HCT116 (cell line): ENCODE measurements around the gene MPPED1. TPM values are rescaled to one million over a fixed set of nuclear protein-coding genes. Genes with fewer than 3 reads are reported as not detected.

Experiments
- ATAC-seq: fragments of 200-7000 bp; cut with Tn5 transposase; 2 replicates; pipeline ENCODE4 v1.9.1; 2020; ENCODE audit warnings: mild to moderate bottlenecking, moderate library complexity
- BruUV-seq: library from RNA; stranded (reverse); fragments of 400-500 nt; replicated peaks from 2 replicates; lab custom pipeline; 2021; lab: Mats Ljungman, UMichigan
- CTCF ChIA-PET: fragments of 300-600 bp; sonication (Branson Sonifier 250); formaldehyde crosslinking; loops from one replicate; lab custom pipeline; 2021; ENCODE audit warnings: antibody characterized with exemption; lab: Charles Lee
- POLR2A ChIA-PET: fragments of 300-600, 350-600 bp; sonication (Branson Sonifier 250); formaldehyde crosslinking; loops from one replicate; lab custom pipeline; 2021; ENCODE audit warnings: antibody characterized with exemption; lab: Charles Lee
- RAD21 ChIA-PET, 2 experiments: fragments of 300-600 bp; sonication (Branson Sonifier 250); formaldehyde crosslinking; loops; one replicate each; lab custom pipeline; 2023; ENCODE audit warnings: low total read pairs in 2 of 2; ENCODE audit not compliant: uncharacterized antibody in 2 of 2, unreplicated experiment in 2 of 2, low non-redundant PET in 1 of 2; lab: Charles Lee
- DNase-seq: peaks from one replicate; pipeline ENCODE4 v3.0.0-alpha.2; 2010; ENCODE audit warnings: low read depth, low spot score
- H2AFZ ChIP-seq: fragments of 200-600 bp; shearing (Covaris generic), sonication (generic); 2 replicates; pipeline ENCODE4 v1.6.1; 2017; ENCODE audit warnings: low read depth, mixed run types, mixed read lengths, antibody characterized with exemption, low read length; ENCODE audit not compliant: poor library complexity, severe bottlenecking
- H3K27ac ChIP-seq: 2 replicates; pipeline ENCODE4 v1.5.1; 2012; ENCODE audit warnings: low read depth, low read length
- H3K27me3 ChIP-seq: fragments of 200-600 bp; sonication (generic); 2 replicates; pipeline ENCODE4 v1.6.1; 2016; ENCODE audit warnings: mixed run types, low read length, mixed read lengths; ENCODE audit not compliant: insufficient read depth
- H3K36me3 ChIP-seq, 2 experiments: fragments of 200-500 bp in 1 of 2; fragments of 200-600 bp in 1 of 2; sonication (Bioruptor generic) in 1 of 2; sonication (generic) in 1 of 2; 2 replicates each; pipeline versions ENCODE4 v1.5.1 to v1.6.1; 2014 to 2016; ENCODE audit warnings: low read length in 2 of 2, inconsistent platforms in 1 of 2, mixed read lengths in 1 of 2, mixed run types in 1 of 2; ENCODE audit not compliant: insufficient read depth in 2 of 2, control insufficient read depth in 1 of 2
- H3K4me1 ChIP-seq, 2 experiments: fragments of 200-600 bp in 1 of 2; sonication (generic) in 1 of 2; 2 replicates each; pipeline versions ENCODE4 v1.5.1 to v1.6.1; 2012 to 2017; ENCODE audit warnings: low read length in 2 of 2, inconsistent platforms in 1 of 2, mild to moderate bottlenecking in 1 of 2, mixed read lengths in 1 of 2, mixed run types in 1 of 2, moderate library complexity in 1 of 2; ENCODE audit not compliant: insufficient read depth in 2 of 2, control insufficient read depth in 1 of 2
- H3K4me2 ChIP-seq: fragments of 200-600 bp; sonication (generic); 2 replicates; pipeline ENCODE4 v1.6.1; 2017; ENCODE audit warnings: mixed run types, low read length, mixed read lengths
- H3K4me3 ChIP-seq, 2 experiments: fragments of 200-600 bp in 1 of 2; sonication (generic) in 1 of 2; replicated peaks in 1 of 2; 2 replicates each; pipeline ENCODE4 v1.5.1; 2011 to 2016; ENCODE audit warnings: low read length in 2 of 2, control low read depth in 1 of 2, low read depth in 1 of 2, mild to moderate bottlenecking in 1 of 2, mixed read lengths in 1 of 2, mixed run types in 1 of 2
- H3K79me2 ChIP-seq: fragments of 200-600 bp; sonication (generic); 2 replicates; pipeline ENCODE4 v1.6.1; 2017; ENCODE audit warnings: mild to moderate bottlenecking, mixed run types, low read length, moderate library complexity, mixed read lengths; ENCODE audit not compliant: insufficient read depth
- H3K9ac ChIP-seq: fragments of 200-600 bp; sonication (generic); 2 replicates; pipeline ENCODE4 v1.6.1; 2016; ENCODE audit warnings: low read length, mixed read lengths
- H3K9me2 ChIP-seq: fragments of 200-600 bp; sonication (generic), shearing (Covaris generic); 2 replicates; pipeline ENCODE4 v1.6.1; 2017; ENCODE audit warnings: mixed run types, mild to moderate bottlenecking, moderate library complexity; ENCODE audit not compliant: insufficient read depth
- H3K9me3 ChIP-seq, 2 experiments: fragments of 200-500 bp in 1 of 2; fragments of 200-600 bp in 1 of 2; sonication (Bioruptor generic) in 1 of 2; sonication (generic) in 1 of 2; 2 replicates each; pipeline ENCODE4 v1.6.1; 2014 to 2017; ENCODE audit warnings: low read length in 2 of 2, mixed read lengths in 2 of 2, inconsistent platforms in 1 of 2, low read depth in 1 of 2, mild to moderate bottlenecking in 1 of 2, mixed run types in 1 of 2, moderate library complexity in 1 of 2; ENCODE audit not compliant: control insufficient read depth in 1 of 2, insufficient read depth in 1 of 2
- H4K20me1 ChIP-seq: fragments of 200-600 bp; sonication (generic), shearing (Covaris generic); 2 replicates; pipeline ENCODE4 v1.6.1; 2017; ENCODE audit warnings: mixed run types, mild to moderate bottlenecking, moderate library complexity; ENCODE audit not compliant: insufficient read depth
- CBX3 ChIP-seq: IDR thresholded peaks from 2 replicates; pipeline ENCODE4 v1.6.1; 2012; ENCODE audit warnings: low read depth
- CEBPB ChIP-seq: IDR thresholded peaks from 2 replicates; pipeline ENCODE4 v1.6.1; 2012; ENCODE audit warnings: low read depth
- EGR1 ChIP-seq: IDR thresholded peaks from 2 replicates; pipeline ENCODE4 v1.6.1; 2012; ENCODE audit warnings: low read depth
- JUND ChIP-seq: IDR thresholded peaks from 2 replicates; pipeline ENCODE4 v1.6.1; 2012
- POLR2A ChIP-seq: IDR thresholded peaks from 2 replicates; pipeline ENCODE4 v1.7.0; 2011; ENCODE audit warnings: borderline replicate concordance; ENCODE audit not compliant: insufficient read depth, insufficient read length; ENCODE audit errors: extremely low read depth
- POLR2AphosphoS5 ChIP-seq: IDR thresholded peaks from 2 replicates; pipeline ENCODE4 v1.6.1; 2011; ENCODE audit warnings: mild to moderate bottlenecking, low read depth, low read length, moderate library complexity
- RAD21 ChIP-seq: IDR thresholded peaks from 2 replicates; pipeline ENCODE4 v1.6.1; 2012; ENCODE audit warnings: low read depth, mild to moderate bottlenecking
- SP1 ChIP-seq: IDR thresholded peaks from 2 replicates; pipeline ENCODE4 v1.6.1; 2012; ENCODE audit warnings: low read depth
- SRF ChIP-seq: IDR thresholded peaks from 2 replicates; pipeline ENCODE4 v1.6.1; 2012; ENCODE audit warnings: low read depth
- ZFX ChIP-seq: fragments of 450-650 bp; IDR thresholded peaks from 2 replicates; pipeline ENCODE4 v1.6.1; 2017
- intact Hi-C: fragments of 100-400 bp; cut with micrococcal nuclease; formaldehyde crosslinking; loops from 2 replicates; pipeline ENCODE4 v1.10.0; 2022
- total RNA-seq: library from RNA; stranded (reverse); gene quantifications from one replicate; pipeline ENCODE4 v1.2.1, GENCODE V29; 2021; ENCODE audit not compliant: unreplicated experiment
- TF ChIP-seq, protein P1 (sequence below), 3 experiments: fragments of 200-600 bp in 1 of 3; sonication (generic) in 1 of 3; IDR thresholded peaks in 2 of 3; conservative IDR thresholded peaks in 1 of 3; 2 replicates each; pipeline ENCODE4 v1.5.1; 2012 to 2017; ENCODE audit warnings: low read depth in 2 of 3, low read length in 2 of 3, antibody characterized with exemption in 1 of 3, borderline replicate concordance in 1 of 3, control low read depth in 1 of 3, mild to moderate bottlenecking in 1 of 3, mixed read lengths in 1 of 3, mixed run types in 1 of 3, moderate library complexity in 1 of 3; ENCODE audit not compliant: insufficient read depth in 1 of 3
- TF ChIP-seq, protein P2 (sequence below): IDR thresholded peaks from 2 replicates; pipeline ENCODE4 v1.6.1; 2012

MPPED1 gene
- total RNA-seq, 1 experiment from 2014 or later, result not detected

DNA sequence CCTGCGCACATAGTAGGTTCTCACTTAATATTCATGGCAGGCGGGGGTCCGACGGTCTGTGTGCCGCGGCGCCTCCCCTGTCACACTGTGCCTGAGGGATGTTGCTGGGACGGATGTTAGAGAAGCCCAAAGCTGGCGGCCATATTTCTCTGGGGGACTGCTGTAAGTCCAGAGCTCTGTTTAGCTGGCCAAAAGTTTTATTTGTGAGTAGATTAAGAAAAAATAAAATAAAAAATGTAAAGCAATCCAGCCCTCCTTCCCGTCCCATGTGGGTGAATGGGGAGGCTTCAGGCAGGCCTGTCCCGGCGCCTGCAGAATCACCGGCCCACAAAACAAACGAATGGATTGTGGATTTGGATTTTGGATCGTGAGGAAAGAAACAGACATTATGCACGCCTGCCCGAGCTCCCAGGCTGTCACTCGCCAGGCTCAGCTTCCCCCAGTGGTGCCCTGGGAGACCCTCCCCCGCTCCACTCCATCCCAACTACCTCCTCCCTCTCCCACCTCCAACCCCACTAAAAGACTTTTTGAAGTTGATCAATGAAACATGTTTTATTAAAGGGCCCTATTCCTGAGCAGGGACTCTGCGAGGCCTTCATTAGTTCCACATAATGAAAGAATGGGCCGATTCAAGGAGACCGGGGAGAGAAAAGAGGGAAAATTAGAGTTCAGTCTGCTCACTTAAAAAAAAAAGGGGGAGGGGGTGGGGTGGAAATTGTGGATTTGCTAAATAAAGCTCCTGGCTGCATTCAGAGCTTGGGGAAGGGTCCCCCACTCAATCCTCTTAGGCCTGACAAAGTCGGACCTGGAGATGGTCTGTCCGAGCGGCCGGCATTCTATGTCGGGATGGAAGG is 48.3 kb upstream of the MPPED1 start:
- no peak for TF ChIP-seq CEBPB
- TF ChIP-seq EGR1, result no peak
- no peak for TF ChIP-seq JUND
- no peak for TF ChIP-seq SRF
- TF ChIP-seq CBX3, result no peak
- no peak for TF ChIP-seq POLR2A
- TF ChIP-seq, protein P1, sequence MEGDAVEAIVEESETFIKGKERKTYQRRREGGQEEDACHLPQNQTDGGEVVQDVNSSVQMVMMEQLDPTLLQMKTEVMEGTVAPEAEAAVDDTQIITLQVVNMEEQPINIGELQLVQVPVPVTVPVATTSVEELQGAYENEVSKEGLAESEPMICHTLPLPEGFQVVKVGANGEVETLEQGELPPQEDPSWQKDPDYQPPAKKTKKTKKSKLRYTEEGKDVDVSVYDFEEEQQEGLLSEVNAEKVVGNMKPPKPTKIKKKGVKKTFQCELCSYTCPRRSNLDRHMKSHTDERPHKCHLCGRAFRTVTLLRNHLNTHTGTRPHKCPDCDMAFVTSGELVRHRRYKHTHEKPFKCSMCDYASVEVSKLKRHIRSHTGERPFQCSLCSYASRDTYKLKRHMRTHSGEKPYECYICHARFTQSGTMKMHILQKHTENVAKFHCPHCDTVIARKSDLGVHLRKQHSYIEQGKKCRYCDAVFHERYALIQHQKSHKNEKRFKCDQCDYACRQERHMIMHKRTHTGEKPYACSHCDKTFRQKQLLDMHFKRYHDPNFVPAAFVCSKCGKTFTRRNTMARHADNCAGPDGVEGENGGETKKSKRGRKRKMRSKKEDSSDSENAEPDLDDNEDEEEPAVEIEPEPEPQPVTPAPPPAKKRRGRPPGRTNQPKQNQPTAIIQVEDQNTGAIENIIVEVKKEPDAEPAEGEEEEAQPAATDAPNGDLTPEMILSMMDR (IDR thresholded peaks at IDR 0.05 in 2 of 3, conservative IDR thresholded peaks at IDR 0.05 in 1 of 3; ENCODE audit: borderline replicate concordance in 1 of 3, insufficient read depth in 1 of 3, low read depth in 2 of 3, low read length in 2 of 3), result no peak
- TF ChIP-seq, protein P2, sequence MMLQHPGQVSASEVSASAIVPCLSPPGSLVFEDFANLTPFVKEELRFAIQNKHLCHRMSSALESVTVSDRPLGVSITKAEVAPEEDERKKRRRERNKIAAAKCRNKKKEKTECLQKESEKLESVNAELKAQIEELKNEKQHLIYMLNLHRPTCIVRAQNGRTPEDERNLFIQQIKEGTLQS, result no peak
- no peak for TF ChIP-seq SP1
- no peak for TF ChIP-seq RAD21
- TF ChIP-seq POLR2AphosphoS5, result no peak
- TF ChIP-seq ZFX, result no peak
- H4K20me1 ChIP-seq, result no peaks in the 10 kb centered on the region
- H3K27me3 ChIP-seq, result peaks cover 15% of the 10 kb centered on the region
- no TSS peak for BruUV-seq
- CTCF ChIA-PET, result interaction anchor here (0.8 to 1.2 kb wide), 2 partner anchors 17 to 89 kb away, joined by 4 read pairs; no protein-coding TSS in a partner anchor
- RAD21 ChIA-PET, result no interaction called here
- no peaks in the 10 kb centered on the region for H3K4me1 ChIP-seq
- DNase-seq, result no peak
- H3K9ac ChIP-seq, result no peak overlapping the region
- ATAC-seq, result no peak
- no peaks in the 10 kb centered on the region for H3K36me3 ChIP-seq
- no peaks in the 10 kb centered on the region for H3K79me2 ChIP-seq
- no peak overlapping the region for H3K27ac ChIP-seq
- H3K9me3 ChIP-seq, result no peaks in the 10 kb centered on the region
- H2AFZ ChIP-seq, result no peak overlapping the region
- POLR2A ChIA-PET, result no interaction called here
- intact Hi-C loops, result no loop called here
- no peaks in the 10 kb centered on the region for H3K9me2 ChIP-seq
- H3K4me2 ChIP-seq, result no peak overlapping the region
- H3K4me3 ChIP-seq, result no peak overlapping the region
